Rectal smooth muscle tissue (tissue), 1 donor: Measurements from ENCODE around the gene MARK1.
"Not testable (repeated sequence)": the region's sequence is repeated elsewhere in the genome, so short reads cannot be mapped to it uniquely, and the experiment has no call there.

Experiments used
- H3K27ac ChIP-seq: one replicate; pipeline ENCODE4 v1.7.0; 2013; ENCODE audit warnings: low read depth, low read length, inconsistent platforms
- H3K27me3 ChIP-seq: one replicate; pipeline ENCODE4 v1.7.0; 2013; ENCODE audit warnings: low read length; ENCODE audit not compliant: control insufficient read depth, insufficient read depth
- H3K36me3 ChIP-seq: one replicate; pipeline ENCODE4 v1.7.0; 2013; ENCODE audit warnings: low read length; ENCODE audit not compliant: control insufficient read depth, insufficient read depth
- H3K4me1 ChIP-seq: one replicate; pipeline ENCODE4 v1.7.0; 2013; ENCODE audit warnings: low read length; ENCODE audit not compliant: control insufficient read depth, insufficient read depth
- H3K4me3 ChIP-seq: one replicate; pipeline ENCODE4 v1.7.0; 2013; ENCODE audit warnings: low read length
- H3K9ac ChIP-seq: one replicate; pipeline ENCODE4 v1.7.0; 2013; ENCODE audit warnings: low read length

Gene MARK1

DNA sequence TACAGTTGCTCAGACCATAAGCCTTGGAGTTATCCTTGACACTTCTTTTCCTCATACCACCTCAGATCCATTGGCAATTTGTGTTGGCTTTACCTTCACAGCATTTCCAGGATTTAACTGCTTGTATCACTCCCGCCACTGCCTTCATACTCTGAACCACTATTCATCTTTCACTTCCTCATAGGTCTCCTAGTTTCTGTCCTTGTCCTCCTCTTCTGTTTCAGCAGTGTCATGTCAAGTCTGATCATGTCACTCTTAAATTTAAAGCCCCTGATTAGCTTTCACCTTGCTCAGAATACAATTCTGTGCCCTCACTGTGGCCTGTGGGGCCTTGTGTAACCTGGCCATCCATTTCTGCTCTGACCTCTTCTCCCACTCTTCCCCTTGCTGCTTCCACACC lies 127.6 kb downstream of the MARK1 start:
- no peak overlapping the region for H3K27ac ChIP-seq
- peaks cover 5% of the 10 kb centered on the region for H3K36me3 ChIP-seq
- no peaks in the 10 kb centered on the region for H3K4me1 ChIP-seq
- no peak overlapping the region for H3K4me3 ChIP-seq
- H3K9ac ChIP-seq = no peak overlapping the region
- H3K27me3 ChIP-seq = no peaks in the 10 kb centered on the region

DNA sequence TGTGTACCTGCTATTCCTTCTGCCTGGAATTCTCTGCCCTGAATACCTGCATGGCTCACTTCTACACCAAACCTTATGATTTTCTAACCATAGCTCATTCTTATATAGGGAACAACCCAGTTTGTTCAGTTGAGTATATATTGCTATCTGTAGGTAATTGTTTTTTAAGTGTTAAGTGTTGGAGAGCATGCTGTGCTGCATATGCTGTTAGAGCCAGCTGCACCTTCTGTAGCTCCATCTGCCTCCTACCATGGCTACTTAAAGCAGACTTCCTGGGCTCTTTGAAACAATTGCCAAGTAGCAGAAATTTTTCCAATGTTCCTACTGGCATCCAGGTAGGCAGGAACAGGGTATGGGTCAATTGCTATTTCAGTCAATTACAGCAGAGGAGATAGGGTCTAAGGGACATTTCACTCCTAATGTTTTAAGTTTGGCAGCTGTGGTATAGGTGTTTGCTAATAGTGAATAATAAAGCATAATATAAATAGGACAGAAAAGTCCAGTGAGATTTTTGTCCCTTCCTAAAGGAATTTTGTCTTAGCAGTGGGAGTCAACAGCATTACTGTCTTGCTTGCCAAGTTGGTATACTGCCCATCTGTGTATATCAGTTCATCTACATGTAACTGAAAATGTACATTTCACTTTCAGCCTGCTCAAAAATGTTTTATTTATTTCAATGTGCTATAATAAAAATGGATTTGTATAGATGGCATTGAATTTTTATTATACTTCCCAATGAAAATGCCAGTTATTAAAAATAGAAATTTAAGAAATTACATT lies 128.2 kb downstream of the MARK1 start:
- H3K27ac ChIP-seq = no peak overlapping the region
- H3K9ac ChIP-seq = no peak overlapping the region
- H3K4me1 ChIP-seq = no peaks in the 10 kb centered on the region
- no peaks in the 10 kb centered on the region for H3K27me3 ChIP-seq
- H3K4me3 ChIP-seq = no peak overlapping the region
- H3K36me3 ChIP-seq = peaks cover 5% of the 10 kb centered on the region

DNA sequence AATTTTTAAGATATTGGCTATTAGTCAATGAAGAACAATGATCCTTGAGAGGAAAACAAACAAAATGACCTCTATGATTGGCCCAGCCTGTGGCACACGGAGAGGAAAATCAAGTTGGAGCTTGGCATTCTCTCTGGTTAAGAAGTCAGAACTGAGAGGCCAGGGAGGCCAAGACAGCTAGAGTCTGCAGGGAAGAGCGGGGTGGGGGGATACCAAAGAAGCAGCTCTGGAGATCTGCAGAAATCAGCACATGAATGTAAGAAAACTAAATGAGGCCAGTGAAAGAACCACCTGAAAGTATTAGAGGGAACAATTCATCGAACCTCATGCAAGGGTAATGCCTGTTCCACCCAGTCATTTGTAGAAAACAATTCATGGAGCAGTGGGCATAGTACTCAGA lies 138.4 kb downstream of the MARK1 start:
- Histone ChIP-seq H3K9ac (no peak overlapping the region), H3K27me3 (no peaks in the 10 kb centered on the region), H3K36me3 (no peaks in the 10 kb centered on the region), H3K4me3 (no peak overlapping the region), H3K27ac (no peak overlapping the region), H3K4me1 (no peaks in the 10 kb centered on the region)

GRCh38 chr1:220669005-220669404 lies 141.1 kb downstream of the MARK1 start:
- Histone ChIP-seq H3K27ac (no peak overlapping the region), H3K36me3 (no peaks in the 10 kb centered on the region), H3K27me3 (no peaks in the 10 kb centered on the region), H3K9ac (no peak overlapping the region), H3K4me3 (no peak overlapping the region), H3K4me1 (no peaks in the 10 kb centered on the region)

DNA sequence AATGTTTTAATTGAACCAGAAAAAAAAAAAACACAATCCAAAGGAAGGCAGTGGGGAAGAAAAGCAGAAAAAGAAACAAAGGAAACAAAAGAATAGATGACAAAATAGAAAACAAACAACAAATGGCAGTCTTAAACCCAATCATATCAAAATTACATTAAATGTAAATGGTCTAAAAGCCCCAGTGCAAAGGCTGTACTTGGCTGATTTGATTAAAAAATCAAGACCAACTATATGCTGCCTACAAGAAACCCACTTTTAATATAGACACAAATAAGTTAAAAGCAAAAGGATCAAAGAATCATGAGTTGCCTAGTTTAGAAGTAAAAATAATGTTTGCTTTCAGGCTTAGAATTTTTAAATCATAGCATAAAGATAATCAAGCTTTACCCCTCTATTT lies 142.4 kb downstream of the MARK1 start:
- Histone ChIP-seq H3K4me1 (no peaks in the 10 kb centered on the region), H3K9ac (no peak overlapping the region), H3K27ac (no peak overlapping the region)

GRCh38 chr1:220673921-220674320 lies 146.0 kb downstream of the MARK1 start:
- H3K4me1 ChIP-seq = no peaks in the 10 kb centered on the region
- H3K27me3 ChIP-seq = no peaks in the 10 kb centered on the region
- no peak overlapping the region for H3K27ac ChIP-seq
- H3K9ac ChIP-seq = no peak overlapping the region
- no peaks in the 10 kb centered on the region for H3K36me3 ChIP-seq
- H3K4me3 ChIP-seq = no peak overlapping the region

More for the DNA sequence above, 142.4 kb downstream of the MARK1 start:
- Histone ChIP-seq H3K4me3 (no peak overlapping the region), H3K36me3 (no peaks in the 10 kb centered on the region), H3K27me3 (no peaks in the 10 kb centered on the region)

GRCh38 chr1:220677251-220677650 lies 149.3 kb downstream of the MARK1 start:
- Histone ChIP-seq H3K36me3 (no peaks in the 10 kb centered on the region), H3K27ac (no peak overlapping the region), H3K4me3 (no peak overlapping the region), H3K27me3 (no peaks in the 10 kb centered on the region), H3K4me1 (peaks cover 3% of the 10 kb centered on the region), H3K9ac (no peak overlapping the region)

GRCh38 chr1:220680085-220680687 lies 152.2 kb downstream of the MARK1 start:
- no peak overlapping the region for H3K9ac ChIP-seq
- H3K4me1 ChIP-seq = peaks cover 3% of the 10 kb centered on the region
- no peaks in the 10 kb centered on the region for H3K27me3 ChIP-seq
- no peaks in the 10 kb centered on the region for H3K36me3 ChIP-seq
- no peak overlapping the region for H3K27ac ChIP-seq
- no peak overlapping the region for H3K4me3 ChIP-seq

- Histone ChIP-seq H3K27me3 (no peaks in the 10 kb centered on the region), H3K9ac (no peak overlapping the region), H3K4me1 (peaks cover 3% of the 10 kb centered on the region), H3K36me3 (no peaks in the 10 kb centered on the region), H3K4me3 (no peak overlapping the region), H3K27ac (no peak overlapping the region)
Observed at GRCh38 chr1:220681220-220681880, 153.4 kb downstream of the MARK1 start.

- peaks cover 3% of the 10 kb centered on the region for H3K4me1 ChIP-seq
- no peak overlapping the region for H3K4me3 ChIP-seq
- no peak overlapping the region for H3K9ac ChIP-seq
- no peaks in the 10 kb centered on the region for H3K36me3 ChIP-seq
- H3K27ac ChIP-seq = no peak overlapping the region
- H3K27me3 ChIP-seq = no peaks in the 10 kb centered on the region
Observed at GRCh38 chr1:220682901-220683576, 155.1 kb downstream of the MARK1 start.

- not testable (repeated sequence) for H3K27ac ChIP-seq, H3K36me3 ChIP-seq
Observed at GRCh38 chr1:220683716-220684115, 155.8 kb downstream of the MARK1 start.

DNA sequence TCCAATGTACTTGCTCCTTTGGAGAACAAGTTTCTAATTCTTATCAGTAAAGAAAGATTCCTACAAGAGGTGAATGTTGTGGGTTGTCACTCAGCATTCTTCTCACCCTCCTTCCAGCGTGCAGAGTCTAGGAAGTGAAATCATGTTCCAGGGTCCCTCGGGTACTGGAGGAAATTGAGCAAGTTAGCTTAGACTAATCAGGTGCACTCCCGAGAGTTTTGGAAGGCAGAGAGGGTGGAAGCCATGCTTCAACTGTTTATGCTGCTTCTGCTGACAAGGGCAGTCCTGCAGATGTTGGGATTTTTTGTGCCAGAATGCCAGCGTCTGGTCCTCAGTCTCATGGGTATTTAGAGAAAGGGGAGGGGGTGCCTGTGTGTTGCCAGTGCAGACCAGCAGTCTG lies 157.0 kb downstream of the MARK1 start:
- Histone ChIP-seq H3K4me1 (peaks cover 6% of the 10 kb centered on the region), H3K4me3 (no peak overlapping the region), H3K36me3 (no peaks in the 10 kb centered on the region), H3K27ac (no peak overlapping the region), H3K27me3 (no peaks in the 10 kb centered on the region), H3K9ac (no peak overlapping the region)

More at GRCh38 chr1:220683716-220684115, 155.8 kb downstream of the MARK1 start:
- H3K4me1 ChIP-seq, H3K27me3 ChIP-seq, H3K4me3 ChIP-seq, H3K9ac ChIP-seq: not testable (repeated sequence)
